ENCODE measurements around the gene RFFL. TPM values are rescaled to one million over a fixed set of nuclear protein-coding genes. Genes with fewer than 3 reads are reported as not detected.
"Not testable (repeated sequence)": the region's sequence is repeated elsewhere in the genome, so short reads cannot be mapped to it uniquely, and the experiment has no call there.

The RFFL gene
- total and polyA plus RNA-seq, 8 donors: 3.6 to 24.4 (median 16.7) TPM

- Histone ChIP-seq H3K4me3 (no peak overlapping the region), H3K27me3 (no peaks in the 10 kb centered on the region), H3K36me3 (no peaks in the 10 kb centered on the region), H3K27ac (peak overlapping the region in 3 of 4 donors; percentile 52 to 82 (median 75)), H3K9me3 (no peaks in the 10 kb centered on the region), H3K4me1 (peaks cover 17 to 45% (median 37%) of the 10 kb centered on the region in 3 donors)
- DNase-seq (no peak), FAIRE-seq (no peak), ATAC-seq (no peak)
- TF ChIP-seq, protein P1, sequence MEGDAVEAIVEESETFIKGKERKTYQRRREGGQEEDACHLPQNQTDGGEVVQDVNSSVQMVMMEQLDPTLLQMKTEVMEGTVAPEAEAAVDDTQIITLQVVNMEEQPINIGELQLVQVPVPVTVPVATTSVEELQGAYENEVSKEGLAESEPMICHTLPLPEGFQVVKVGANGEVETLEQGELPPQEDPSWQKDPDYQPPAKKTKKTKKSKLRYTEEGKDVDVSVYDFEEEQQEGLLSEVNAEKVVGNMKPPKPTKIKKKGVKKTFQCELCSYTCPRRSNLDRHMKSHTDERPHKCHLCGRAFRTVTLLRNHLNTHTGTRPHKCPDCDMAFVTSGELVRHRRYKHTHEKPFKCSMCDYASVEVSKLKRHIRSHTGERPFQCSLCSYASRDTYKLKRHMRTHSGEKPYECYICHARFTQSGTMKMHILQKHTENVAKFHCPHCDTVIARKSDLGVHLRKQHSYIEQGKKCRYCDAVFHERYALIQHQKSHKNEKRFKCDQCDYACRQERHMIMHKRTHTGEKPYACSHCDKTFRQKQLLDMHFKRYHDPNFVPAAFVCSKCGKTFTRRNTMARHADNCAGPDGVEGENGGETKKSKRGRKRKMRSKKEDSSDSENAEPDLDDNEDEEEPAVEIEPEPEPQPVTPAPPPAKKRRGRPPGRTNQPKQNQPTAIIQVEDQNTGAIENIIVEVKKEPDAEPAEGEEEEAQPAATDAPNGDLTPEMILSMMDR (IDR thresholded peaks at IDR 0.05): no peak
- 56 to 59% methylated on average over 8 of the region's 8 CpGs for WGBS, 2 donors
- intact Hi-C loops (cut with DNase I): no loop called here
Measured at GRCh38 chr17:35044181-35044580, 19.3 kb downstream of the RFFL start.

DNA sequence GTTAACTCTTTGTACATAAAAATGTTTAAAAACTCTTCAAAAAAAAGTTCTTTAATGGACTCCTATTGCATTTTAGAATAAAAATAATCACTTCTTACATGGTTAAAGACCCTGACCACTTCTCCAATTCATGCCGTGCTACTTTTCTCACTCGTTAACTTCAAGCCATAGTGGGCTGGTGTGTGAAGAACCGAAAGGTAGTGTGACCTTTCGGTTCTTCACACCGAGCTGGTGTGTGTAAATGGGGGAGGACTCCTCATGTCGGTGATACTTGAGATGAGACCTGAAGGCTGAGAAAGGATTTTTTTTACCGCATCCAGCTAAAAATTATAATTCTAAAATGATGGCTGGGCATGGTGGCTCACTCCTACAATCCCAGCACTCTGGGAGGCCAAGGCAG lies 22.1 kb downstream of the RFFL start:
- Histone ChIP-seq H3K27me3 (no peaks in the 10 kb centered on the region), H3K9me3 (no peaks in the 10 kb centered on the region), H3K27ac (no peak overlapping the region), H3K4me1 (peaks cover 3 to 20% (median 18%) of the 10 kb centered on the region in 3 donors), H3K4me3 (no peak overlapping the region), H3K36me3 (no peaks in the 10 kb centered on the region)
- WGBS, 2 donors: 96% methylated on average over 7 of the region's 7 CpGs
- TF ChIP-seq, protein P1 (IDR thresholded peaks at IDR 0.05): no peak
- DNase-seq (no peak), FAIRE-seq (no peak), ATAC-seq (no peak)
- intact Hi-C loops (cut with DNase I): no loop called here

DNA sequence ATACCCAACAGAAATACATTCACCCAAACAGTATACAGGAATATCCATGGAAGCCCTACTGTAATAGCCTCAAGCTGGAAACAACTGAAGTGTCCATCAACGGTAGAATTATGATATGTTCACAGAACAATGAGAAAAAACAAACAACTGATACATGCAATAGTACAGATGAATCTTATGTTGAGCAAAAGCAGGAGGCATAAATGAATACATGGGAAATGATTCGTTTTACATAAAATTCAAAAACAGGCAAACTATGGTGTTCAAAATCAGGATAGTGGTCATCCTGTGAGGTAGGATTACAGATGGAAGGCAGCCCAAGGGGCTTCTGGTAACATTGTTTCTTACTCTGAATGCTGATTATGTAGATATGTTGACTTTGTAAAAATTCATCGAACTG lies 25.1 kb downstream of the RFFL start:
- 87 to 88% methylated on average over 3 of the region's 3 CpGs for WGBS, 2 donors
- Histone ChIP-seq H3K4me1 (no peaks in the 10 kb centered on the region), H3K27me3 (no peaks in the 10 kb centered on the region), H3K9me3 (no peaks in the 10 kb centered on the region), H3K36me3 (no peaks in the 10 kb centered on the region), H3K4me3 (no peak overlapping the region), H3K27ac (no peak overlapping the region)
- intact Hi-C loops (cut with DNase I): no loop called here
- FAIRE-seq: no peak
- no peak for DNase-seq
- ATAC-seq: no peak
- TF ChIP-seq, protein P1 (IDR thresholded peaks at IDR 0.05): no peak

DNA sequence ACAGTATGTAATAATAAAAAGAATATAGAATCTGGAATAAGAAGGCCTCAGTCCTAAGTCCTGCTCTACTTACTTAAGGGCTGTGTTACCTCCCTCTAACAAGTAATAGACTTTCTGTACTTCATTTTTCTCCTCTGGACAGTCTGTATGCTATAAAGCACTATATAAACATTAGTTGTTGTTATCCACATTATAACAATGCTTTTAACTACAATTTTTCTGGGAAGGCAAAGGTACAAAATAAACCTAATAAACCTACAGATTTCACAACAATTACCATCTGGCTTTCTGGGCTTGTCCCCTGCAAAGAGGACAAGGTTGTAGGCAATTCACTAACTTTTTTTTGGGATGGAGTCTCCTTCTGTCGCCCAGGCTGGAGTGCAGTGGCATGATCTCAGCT lies 32.7 kb downstream of the RFFL start:
- H3K36me3 ChIP-seq: no peaks in the 10 kb centered on the region
- H3K4me3 ChIP-seq: no peak overlapping the region
- H3K4me1 ChIP-seq: no peaks in the 10 kb centered on the region
- TF ChIP-seq, protein P1 (IDR thresholded peaks at IDR 0.05): no peak
- intact Hi-C loops (cut with DNase I): no loop called here
- no peak for ATAC-seq
- FAIRE-seq: no peak
- DNase-seq: no peak
- no peaks in the 10 kb centered on the region for H3K27me3 ChIP-seq
- WGBS, 2 donors: 93 to 100% methylated on average over 1 of the region's 1 CpG
- H3K27ac ChIP-seq: no peak overlapping the region
- H3K9me3 ChIP-seq: no peaks in the 10 kb centered on the region

DNA sequence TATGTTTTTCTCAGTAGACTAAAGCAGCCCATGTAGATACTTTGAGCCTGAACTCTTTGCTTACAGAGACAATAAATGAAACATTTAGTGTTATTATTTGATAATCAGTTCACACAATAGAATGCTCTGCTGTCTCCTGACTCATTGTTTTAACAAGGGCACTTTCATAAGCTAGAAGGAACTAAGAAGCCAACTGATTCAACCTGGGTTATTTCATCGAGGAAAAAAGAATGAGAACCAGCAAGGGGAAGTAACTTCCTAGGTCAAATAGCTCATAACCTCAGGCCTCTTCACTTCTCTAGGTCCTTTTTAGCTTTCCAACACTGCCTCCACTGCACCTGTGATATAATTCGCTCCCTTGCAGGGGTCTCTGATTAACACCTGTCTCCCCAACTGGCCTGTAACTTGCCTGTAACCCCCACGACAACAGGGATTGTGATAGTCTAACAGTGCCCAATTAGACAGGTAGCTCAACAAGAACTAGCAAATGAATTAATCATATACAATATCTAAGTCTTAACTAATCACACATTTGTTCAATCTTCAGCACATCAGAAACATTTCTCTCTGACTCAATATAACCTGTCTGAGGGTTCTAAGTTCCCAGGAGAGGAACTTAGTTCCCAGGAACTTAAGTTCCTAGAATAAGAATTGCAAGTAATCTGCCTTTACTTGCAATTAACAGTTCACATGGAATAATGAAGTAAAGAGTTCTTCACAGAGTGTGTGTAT lies 34.8 kb downstream of the RFFL start:
- DNase-seq (no peak), FAIRE-seq (no peak), ATAC-seq (peak in 2 of 4 donors; percentile 28 to 37)
- H3K4me3 ChIP-seq: no peak overlapping the region
- 75 to 82% methylated on average over 3 of the region's 3 CpGs for WGBS, 2 donors
- H3K9me3 ChIP-seq: no peaks in the 10 kb centered on the region
- H3K27me3 ChIP-seq: no peaks in the 10 kb centered on the region
- H3K4me1 ChIP-seq: no peaks in the 10 kb centered on the region
- intact Hi-C loops (cut with DNase I): no loop called here
- TF ChIP-seq, protein P1 (IDR thresholded peaks at IDR 0.05): no peak
- H3K36me3 ChIP-seq: no peaks in the 10 kb centered on the region
- H3K27ac ChIP-seq: no peak overlapping the region

GRCh38 chr17:35028097-35028496 lies 35.4 kb downstream of the RFFL start:
- FAIRE-seq; ATAC-seq; DNase-seq; H3K27me3 ChIP-seq; H3K27ac ChIP-seq; H3K4me1 ChIP-seq; H3K4me3 ChIP-seq; H3K36me3 ChIP-seq; intact Hi-C loops (cut with DNase I); H3K9me3 ChIP-seq: not testable (repeated sequence)
- WGBS, 2 donors: 96 to 98% methylated on average over 4 of the region's 4 CpGs
